GM18499 (cell line): ENCODE measurements around the gene P3R3URF.
A peak's percentile ranks its signal among the peaks of the same experiment; 100 is the strongest.

Source experiments
- ATAC-seq: cut with Tn5 transposase; IDR thresholded peaks from one replicate; pipeline ENCODE4 v1.9.1; 2021; ENCODE audit warnings: moderate number of reproducible peaks; ENCODE audit not compliant: insufficient read depth, unreplicated experiment

Gene P3R3URF

DNA sequence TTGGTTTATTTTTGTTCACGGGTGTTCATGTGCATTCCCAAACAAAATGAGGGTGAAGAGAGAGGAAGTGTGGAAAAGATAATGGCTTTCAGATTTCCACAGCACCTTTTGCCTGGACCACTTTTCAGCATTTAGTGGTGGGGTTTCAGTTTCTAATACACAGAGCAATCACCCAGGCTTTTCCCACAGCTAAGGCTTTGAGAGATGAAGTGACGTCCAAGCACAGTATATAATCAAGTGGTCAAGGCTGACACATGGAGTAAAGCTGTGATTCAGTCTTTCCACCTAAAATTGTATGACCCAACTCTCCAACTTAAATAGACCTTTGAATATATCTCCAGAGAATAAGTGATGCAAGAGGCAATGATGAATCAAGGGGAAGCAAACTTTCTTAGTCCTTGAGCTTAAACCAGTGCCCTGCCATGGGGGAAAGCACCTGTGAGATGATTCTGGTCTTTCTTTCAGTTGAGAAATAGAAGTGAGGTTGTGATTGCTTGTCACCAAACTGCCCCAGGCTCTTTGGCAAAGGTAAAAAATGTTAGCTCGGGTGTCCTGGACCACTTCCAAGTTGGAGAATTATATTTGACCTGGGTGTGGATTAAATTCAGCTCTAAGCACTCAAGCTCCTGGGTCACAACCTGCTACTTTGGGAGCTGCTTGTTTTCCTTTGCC is 41.5 kb downstream of the P3R3URF start:
- ATAC-seq = no peak

DNA sequence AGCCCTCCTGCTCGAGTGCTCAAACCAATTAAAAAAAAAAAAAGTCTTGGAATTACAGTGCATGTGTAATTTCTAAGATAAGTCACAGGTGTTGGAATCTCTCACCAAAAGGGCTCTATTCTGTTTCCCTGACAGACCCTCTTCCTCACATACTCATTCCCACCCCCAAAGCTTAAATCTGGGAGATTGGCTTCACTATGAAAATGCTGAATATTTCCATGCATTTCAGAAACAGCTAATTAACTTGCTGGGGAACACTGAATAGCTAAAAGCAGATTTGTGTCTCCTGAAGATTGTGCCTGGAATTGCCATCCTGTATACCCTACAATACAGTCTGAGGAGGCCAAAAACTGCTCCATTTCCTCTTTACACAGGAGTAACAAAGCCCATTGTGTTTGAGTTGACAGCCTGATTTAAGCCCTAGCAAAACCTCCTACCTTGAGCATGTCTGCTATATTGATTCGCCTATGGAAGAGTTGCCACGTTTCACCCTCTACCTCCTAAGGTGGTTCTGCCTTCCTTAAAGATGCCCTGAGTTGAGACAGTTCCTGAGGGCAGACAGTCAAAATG is 42.4 kb downstream of the P3R3URF start:
- ATAC-seq = no peak

DNA sequence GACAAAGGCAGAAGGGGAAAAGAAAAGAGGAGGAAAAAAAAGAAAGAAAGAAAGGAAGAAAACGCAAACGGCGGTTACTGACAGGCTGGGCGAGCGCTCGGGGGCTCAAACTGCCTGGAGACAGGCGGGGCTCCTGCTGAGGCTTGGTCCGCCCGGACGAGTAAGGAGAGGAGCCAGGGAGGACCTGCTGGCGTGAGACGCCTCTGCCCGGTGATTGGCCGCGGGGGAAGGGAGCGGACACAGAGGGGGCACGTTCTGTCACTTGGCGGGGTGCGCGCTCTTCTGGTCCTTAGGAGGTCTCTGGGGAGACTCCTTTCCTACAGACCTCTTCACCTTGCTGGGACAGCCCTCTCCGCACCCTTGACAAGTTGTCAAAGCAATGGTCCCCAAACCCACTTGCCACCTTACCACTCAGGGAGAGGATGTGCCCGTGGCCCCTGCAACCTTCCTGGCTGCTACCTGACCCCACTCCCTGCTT is 43.1 kb downstream of the P3R3URF start:
- ATAC-seq = peak; percentile 32

DNA sequence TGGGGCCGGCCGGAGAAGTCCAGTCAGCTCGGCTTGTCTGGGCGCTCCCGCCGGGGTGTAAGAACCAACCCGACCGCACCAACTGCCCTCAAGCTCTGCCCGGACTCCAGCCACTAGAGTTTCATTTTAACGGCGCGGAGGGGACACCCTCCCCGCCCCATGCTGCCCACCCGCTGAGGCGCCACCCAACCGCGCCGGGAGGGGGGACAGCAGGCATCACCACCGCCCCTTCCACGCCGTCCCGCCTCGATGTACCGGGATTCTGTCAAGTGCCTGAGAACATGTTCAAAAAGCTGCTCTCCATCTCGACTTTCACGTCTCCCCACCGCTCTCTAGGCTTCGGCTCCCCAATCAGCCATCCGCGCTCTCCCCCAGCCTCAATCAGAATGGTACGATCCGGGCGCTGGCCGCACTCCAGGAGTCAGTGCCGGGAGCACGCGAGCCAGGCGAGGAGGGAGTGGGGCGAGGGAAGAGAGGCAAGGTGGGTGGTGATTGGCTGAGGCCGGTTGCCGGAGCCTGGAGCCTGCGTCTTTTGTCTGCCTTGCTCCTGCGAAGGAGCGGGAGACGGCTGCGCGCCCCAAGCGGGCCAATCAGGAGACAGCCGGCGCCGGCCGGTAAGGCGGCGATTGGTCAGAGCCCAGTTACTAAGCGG is 43.6 kb downstream of the P3R3URF start, which contains the start of gene PIK3R3:
PIK3R3 (minus strand) TSS at position 101 of the 652 bp plus-strand sequence. CDS start 677 bp downstream, outside the sequence.
- ATAC-seq = peak; percentile 71

DNA sequence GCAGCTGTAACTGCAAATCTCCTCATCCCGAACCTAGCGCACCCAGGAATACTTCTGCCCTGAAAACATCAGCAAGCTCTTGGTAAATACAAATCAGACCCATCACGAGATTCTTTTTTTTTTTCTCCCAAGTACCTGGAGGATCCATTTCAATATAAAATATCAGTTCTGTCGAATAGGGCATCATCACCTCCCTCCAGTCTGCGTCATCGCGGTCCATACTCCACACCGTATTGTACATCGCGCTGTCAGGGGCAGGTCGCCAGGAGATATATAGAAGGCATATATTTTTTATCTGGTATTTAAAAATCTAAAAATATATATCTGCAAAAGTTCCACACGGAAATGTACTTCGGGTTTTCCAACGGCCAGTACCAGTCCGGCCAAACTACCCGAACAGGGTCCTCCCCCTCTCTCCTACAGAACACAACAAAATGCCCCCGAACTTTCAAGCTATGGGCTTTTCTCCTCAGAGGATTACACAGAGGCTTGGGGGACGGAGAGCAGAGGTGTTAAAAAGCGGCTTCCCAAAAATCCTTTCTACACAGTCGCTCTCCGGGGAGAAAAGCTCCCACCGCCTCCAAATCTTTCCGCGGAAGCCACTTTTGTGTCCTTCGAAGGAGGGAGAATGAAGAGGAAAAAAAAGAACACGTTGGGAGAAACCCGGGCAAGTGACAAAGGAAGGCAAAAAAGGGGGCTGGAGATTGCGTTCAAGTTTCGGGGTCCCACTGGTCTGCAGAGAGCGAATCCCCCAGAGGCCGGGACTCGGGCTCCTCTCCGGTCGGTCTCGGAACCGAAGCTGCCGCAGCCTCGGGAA is 44.4 kb downstream of the P3R3URF start:
- ATAC-seq = no peak

DNA sequence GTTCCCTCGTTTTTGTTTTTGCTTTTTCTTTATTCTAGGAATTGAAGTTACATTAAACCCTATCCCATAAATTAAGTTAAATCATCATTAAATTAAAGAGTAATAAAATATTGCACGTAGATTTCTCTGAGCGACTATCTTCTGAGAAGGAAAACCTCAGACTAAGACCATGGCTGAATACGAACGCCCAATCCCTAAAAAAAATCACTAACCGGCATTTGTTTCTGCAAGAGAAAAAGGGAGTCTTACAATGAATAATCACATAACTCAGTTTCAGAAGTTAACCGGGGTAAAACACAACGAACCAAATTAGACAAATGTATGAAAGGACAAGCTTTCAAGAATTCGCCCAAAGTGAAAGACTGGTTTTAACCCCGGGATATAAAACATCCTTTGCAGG is 45.2 kb downstream of the P3R3URF start:
- no peak for ATAC-seq

DNA sequence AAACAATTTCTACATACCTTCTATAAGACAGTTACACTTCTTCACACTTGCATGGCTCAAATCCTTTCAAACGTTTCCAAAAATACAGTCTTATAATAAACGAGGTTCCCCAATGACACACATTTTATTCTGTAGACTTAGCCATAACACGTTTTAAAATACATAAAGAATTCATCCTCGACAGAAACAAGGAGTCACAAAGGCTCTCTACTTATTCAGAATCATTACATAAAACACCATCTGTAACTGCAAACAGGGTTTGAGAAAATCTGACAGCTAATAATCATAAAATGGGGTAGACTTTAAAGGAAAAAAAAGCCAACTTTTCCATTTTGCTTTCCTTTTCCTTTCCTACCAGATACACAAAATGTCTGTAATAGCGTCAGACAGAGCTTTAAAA is 45.7 kb downstream of the P3R3URF start:
- ATAC-seq = no peak

DNA sequence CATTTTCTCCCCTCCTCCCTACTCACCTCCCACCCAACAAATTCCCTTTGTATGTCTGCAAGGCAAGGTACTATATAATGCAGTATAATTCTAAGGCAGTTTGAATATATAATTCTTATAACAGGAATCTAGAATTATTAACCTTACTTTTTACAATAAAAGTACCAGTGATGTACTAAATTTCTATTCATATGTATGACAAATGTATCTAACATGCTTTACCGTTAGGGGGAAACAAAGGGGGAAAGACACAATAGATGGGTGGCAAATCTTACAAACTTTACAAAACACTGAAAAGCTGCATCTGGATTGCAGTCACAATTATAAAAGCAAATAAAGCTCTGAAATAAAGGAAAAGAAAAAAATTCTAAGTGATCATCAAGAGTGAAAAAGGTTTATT is 46.2 kb downstream of the P3R3URF start:
- no peak for ATAC-seq

DNA sequence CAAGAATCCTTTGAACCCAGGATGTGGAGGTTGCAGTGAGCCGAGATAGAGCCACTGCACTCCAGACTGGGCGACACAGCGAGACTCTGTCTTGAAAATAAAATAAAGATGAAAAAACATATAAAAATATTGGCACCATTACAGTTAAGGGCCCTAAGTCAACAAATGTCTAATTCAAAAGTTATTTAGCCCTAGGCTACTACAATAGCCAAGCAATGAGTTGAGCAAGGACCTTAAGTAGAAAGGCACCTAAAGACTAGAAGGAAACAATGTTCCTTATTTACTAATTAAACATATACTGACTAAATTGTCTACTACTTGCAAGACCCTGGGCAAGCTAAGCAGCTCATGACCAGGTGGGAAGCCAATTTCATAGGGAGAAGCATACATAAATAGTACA is 47.9 kb downstream of the P3R3URF start:
- no peak for ATAC-seq
